ENCODE measurements around the gene ATP6V0A1.
A peak's percentile ranks its signal among the peaks of the same experiment; 100 is the strongest.

ATP6V0A1 gene

DNA sequence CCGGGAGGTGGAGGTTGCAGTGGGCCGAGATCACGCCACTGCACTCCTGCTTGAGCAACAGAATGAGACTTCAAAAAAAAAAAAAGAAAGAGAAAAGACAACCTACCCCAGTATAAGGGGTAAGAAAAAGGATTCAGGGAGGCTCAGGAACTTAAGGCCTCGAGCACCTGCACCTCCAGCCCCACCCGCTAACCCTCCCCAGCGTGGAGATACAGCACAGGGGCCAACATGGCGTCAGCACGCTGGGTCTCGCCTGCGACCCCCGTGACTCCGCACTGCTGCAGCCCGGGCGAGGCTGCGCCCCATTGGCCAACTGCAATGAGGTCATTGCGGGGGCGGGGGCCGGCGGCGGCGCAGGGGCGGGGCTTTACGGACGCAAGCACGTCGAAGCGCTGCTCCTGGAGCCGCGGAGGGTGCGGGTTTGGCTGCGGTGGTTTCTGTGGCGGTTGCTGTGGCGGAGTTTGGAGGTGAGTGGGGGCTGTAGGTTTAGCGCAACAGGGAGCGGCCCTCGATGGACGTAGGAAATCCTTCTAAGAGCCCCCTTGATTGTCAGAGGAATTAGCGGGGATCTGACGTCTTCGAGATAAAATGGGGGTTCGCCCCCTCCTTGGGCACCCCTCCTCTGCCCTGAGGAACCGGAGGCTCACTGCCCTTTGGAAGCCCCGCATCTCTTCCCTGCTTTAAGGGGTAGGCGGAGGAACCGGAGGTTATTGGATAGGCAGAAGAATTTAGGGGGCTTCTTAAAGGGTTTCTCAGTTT is at the start of gene ATP6V0A1:
ATP6V0A1 (plus strand) TSS at position 382 of the 759 bp plus-strand sequence. CDS start 2,017 bp downstream, outside the sequence.
- TF ChIP-seq, protein P1, sequence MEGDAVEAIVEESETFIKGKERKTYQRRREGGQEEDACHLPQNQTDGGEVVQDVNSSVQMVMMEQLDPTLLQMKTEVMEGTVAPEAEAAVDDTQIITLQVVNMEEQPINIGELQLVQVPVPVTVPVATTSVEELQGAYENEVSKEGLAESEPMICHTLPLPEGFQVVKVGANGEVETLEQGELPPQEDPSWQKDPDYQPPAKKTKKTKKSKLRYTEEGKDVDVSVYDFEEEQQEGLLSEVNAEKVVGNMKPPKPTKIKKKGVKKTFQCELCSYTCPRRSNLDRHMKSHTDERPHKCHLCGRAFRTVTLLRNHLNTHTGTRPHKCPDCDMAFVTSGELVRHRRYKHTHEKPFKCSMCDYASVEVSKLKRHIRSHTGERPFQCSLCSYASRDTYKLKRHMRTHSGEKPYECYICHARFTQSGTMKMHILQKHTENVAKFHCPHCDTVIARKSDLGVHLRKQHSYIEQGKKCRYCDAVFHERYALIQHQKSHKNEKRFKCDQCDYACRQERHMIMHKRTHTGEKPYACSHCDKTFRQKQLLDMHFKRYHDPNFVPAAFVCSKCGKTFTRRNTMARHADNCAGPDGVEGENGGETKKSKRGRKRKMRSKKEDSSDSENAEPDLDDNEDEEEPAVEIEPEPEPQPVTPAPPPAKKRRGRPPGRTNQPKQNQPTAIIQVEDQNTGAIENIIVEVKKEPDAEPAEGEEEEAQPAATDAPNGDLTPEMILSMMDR (IDR thresholded peaks at IDR 0.05; ENCODE audit: low read depth, low read length, missing control alignments): no peak
- no peak for DNase-seq (ENCODE audit: extremely low read depth, low read depth)
- peak within 1 kb of the TSS; percentile 68 for H3K4me3 ChIP-seq (replicated peaks; ENCODE audit: low read depth, low read length)

DNA sequence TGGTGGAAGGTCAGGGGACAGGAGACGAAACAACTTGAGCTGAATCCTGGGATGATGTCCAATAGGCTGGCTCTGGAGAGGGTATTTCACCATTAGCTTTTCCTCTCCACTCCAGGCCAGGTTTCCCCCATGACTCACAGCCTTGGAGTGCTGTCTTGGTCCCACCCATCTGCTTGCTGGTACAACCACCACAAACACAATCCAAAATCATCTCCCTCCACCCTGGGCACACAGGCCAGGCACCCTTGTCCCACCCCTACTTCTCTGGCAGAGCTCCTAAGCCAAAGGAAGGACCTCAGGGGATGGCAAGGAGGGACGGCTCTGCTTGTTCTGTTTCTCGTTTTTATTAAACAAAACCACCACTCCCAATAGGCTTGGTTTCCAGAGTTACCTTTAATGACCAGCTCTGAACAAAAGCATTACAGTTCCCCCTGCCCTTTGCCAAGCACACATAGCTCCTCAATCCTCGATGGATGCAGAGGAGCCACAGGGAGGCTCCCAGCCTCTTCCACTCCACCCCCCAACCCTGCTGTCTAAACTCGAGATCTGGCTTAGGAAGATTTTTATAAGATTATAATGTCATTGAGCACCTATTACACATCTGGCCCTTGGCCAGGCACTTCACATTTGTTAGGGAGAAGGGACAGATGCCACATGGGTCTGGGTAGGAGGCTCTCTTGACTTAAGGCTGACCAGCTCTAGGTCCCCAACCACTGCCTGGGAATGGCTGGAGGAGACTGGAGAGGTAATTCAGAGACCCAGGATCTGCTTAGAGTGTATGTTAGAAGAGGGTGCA is 49.0 kb upstream of the ATP6V0A1 start:
- no peak overlapping the region for H3K4me3 ChIP-seq (replicated peaks; ENCODE audit: low read depth, low read length)
- DNase-seq (ENCODE audit: extremely low read depth, low read depth): peak; percentile 70

DNA sequence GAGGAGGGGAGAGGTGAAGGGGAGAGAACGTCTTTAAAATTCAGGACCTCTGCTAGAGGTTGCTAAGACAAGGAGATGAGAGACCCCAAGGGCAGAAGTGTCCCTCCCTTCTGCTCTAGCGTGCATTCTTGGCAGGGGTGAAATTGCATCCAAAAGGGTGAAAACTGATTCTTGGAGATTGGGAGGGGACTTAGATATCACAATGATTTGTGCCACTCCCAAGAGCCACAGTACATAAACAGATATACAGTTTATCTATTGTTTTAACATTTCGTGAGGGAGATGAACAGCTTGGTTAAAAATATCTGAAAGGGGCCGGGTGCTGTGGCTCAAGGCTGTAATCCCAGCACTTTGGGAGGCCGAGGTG is 48.4 kb upstream of the ATP6V0A1 start:
- TF ChIP-seq, protein P1 (IDR thresholded peaks at IDR 0.05; ENCODE audit: low read depth, low read length, missing control alignments): no peak
- no peak overlapping the region for H3K4me3 ChIP-seq (replicated peaks; ENCODE audit: low read depth, low read length)
- DNase-seq (ENCODE audit: extremely low read depth, low read depth): no peak

More for the DNA sequence above, 49.0 kb upstream of the ATP6V0A1 start:
- TF ChIP-seq, protein P1 (IDR thresholded peaks at IDR 0.05; ENCODE audit: low read depth, low read length, missing control alignments): no peak

DNA sequence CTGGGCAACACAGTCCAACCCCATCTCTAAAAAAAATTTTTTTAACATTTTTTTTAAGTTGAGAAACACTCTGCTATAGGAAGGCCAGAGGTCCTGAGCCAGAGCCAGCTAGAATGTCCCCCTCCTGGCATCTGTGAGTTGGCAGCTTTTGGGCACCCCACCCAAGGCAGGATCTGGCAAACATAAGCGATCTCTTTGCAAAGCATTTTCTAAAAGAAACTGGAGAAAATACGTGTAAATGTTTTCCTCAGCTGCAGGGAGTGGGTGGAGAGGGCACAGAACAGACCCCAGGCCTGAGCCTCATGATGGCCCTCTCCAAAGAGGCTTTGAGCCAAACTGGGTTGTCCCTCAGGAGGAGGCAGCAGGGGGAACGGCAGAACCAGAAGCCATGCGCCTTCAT is 47.3 kb upstream of the ATP6V0A1 start:
- no peak for DNase-seq (ENCODE audit: extremely low read depth, low read depth)
- TF ChIP-seq, protein P1 (IDR thresholded peaks at IDR 0.05; ENCODE audit: low read depth, low read length, missing control alignments): no peak
- H3K4me3 ChIP-seq (replicated peaks; ENCODE audit: low read depth, low read length): no peak overlapping the region

DNA sequence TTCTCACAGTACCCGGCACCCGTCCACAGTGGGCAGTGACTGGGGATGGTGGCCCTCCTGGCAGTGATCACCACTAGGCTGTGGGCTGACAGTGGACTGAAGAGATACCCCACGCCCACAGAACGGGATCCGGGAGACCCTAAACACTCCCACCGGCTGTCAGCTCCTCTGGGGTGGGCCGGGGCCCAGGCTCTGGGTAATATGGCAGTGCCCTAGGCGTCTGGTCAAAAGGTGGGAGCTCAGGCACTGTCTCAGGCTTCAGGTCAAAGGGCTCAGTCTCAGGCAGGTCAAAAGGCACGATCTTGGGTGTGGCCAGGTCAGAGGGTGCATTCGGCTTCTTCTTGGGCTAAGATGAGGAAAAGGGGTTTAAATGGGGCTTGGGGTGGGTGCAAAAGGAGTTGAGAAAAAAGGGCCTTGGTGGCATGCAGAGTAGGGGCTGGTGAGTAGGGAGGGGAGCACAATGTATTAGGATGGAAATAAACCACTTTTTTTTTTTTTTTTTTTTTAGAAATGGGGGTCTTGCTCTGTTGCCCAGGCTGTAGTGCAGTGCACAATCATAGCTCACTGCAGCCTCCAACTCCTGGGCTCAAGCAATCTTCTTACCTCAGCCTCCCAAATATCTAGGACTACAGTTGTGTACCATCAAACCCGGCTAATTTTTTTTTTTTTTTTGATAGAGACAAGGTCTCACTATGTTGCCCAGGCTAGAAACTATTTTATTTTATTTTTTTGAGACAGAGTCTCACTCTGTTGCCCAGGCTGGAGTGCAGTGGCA is 46.6 kb upstream of the ATP6V0A1 start:
- TF ChIP-seq, protein P1 (IDR thresholded peaks at IDR 0.05; ENCODE audit: low read depth, low read length, missing control alignments): no peak
- H3K4me3 ChIP-seq (replicated peaks; ENCODE audit: low read depth, low read length): no peak overlapping the region
- DNase-seq (ENCODE audit: extremely low read depth, low read depth): no peak

DNA sequence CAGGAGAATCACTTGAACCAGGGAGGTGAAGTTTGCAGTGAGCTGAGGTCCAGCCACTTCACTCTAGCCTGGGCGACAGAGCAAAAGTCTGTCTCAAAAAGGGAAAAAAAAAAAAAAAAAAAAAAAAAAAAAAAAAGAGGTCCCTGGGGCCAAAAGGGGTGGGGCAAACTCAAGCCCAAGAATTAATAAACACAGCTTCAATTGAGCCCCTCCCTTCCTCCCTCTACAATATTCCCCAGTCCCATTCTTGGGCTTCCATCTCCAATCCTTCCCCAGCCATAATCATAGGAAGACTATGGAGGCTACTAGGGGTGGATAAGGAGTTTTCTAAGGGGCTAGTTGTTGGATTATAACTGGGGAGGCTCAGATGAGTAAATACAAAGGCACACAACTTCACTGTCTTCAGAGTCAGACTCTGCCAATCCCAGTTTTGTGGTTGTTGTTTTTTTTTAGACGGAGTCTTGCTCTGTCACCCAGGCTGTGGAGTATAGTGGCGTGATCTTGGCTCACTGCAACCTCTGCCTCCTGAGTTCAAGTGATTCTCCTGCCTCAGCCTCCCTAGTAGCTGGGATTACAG is 45.1 kb upstream of the ATP6V0A1 start:
- TF ChIP-seq, protein P1 (IDR thresholded peaks at IDR 0.05; ENCODE audit: low read depth, low read length, missing control alignments): no peak
- H3K4me3 ChIP-seq (replicated peaks; ENCODE audit: low read depth, low read length): no peak overlapping the region
- no peak for DNase-seq (ENCODE audit: extremely low read depth, low read depth)
